Measurements from ENCODE around the gene LILRA6.
"Not testable (repeated sequence)": the region's sequence is repeated elsewhere in the genome, so short reads cannot be mapped to it uniquely, and the experiment has no call there.

Gene LILRA6

DNA sequence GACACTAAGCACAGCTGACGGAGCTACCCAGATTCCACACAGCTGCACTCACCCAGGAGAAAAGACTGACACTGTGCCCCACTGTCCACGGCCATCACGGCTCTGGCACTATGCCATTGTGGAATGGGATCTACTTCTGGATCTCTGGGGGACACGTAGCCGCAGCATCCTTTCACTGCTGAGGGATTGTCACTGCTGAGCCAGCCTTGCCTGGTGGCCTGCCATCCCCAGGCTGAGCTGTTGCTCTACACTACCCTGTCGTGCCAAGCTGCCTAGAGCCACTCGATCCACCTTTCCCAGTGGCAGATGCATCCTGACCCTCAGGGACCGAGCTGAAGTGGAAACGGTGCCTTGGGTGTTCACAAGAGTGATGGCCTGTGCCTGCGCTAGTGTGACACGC, 19.5 kb upstream of the LILRA6 start:
- DNase-seq, result no peak

GRCh38 chr19:54257116-54257480, 14.5 kb upstream of the LILRA6 start, which contains the start of gene LILRB5:
Gene LILRB5 (minus strand): TSS chr19:54257273. CDS start chr19:54257193, 80 bp downstream.
- no peak for DNase-seq

- DNase-seq, result no peak
Observed at GRCh38 chr19:54256250-54257115, 13.9 kb upstream of the LILRA6 start.

DNA sequence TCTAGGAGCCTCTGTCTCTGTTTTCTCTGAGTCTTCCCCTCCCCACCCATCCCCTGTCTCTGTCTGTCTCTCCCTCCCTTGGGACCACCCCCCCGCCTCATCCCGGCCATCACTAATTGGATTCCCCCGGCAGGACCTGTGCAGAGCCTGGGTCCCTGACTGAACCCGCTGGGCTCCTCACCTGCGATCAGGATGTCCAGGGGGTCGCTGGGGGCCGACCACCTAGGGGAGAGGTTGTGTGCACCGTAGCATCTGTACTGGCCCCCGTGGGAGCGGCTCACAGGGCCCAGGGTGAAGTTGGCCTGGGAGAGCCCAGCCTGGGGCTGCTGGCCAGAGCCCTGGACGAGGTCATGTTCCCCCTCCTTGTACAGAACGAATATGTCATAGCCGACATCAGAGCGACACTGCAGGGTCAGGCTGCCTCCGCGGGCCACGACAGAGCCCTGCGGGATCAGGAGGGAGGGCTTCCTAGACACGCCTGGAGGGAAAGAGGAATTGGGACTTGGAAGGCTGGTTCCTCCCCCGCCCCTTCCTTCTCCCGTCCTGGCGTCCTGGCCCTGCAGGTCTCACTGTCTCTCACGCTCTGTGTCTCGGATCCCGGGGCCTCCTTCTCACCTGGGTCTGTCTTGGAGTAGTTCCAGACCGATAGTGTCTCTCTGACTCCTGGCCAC, 12.7 kb upstream of the LILRA6 start:
- no peak for DNase-seq

- no peak for DNase-seq
Observed at GRCh38 chr19:54254195-54254906, 11.8 kb upstream of the LILRA6 start.

DNA sequence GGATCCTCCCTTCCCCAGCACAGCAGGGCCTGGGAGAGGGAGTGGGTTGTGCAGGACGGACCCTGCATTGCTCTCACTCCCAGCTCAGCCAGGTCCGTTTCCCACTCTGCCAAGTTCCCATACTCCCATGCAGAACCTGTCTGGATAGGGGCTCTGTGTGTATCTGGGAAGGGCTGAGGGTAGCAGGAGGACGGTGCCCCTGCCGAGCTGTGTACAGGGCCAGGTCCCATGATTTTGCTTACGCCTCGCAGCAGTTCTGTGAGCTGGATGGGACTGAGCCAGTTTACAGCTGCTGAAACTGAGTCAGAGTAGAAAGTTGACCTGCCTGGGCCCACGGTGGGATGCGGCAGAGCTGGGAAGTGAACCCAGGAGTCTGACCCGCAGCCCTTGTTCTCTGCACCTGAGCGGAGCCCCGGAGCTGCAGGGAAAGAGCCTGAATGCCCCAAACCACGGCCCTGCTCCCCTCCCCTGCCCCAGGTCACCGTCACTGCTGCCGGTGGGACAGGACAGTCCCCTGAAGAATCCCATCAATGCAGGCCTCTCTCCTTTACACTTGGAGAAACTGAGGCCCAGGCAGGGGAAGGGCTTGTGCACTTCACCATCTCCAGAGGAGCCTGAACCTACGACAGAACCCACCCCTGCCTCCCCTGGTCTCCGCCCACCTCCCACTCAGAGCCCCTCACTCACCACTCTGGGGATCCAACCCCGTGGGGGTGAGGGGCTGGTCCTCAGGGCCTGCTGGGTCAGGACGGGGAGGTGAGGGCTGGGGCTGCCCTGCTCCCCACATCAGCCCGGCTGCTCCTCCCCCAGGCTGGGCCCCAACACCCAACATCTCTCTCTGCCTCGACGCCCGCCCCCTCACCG, 11.0 kb upstream of the LILRA6 start:
- no peak for DNase-seq

DNA sequence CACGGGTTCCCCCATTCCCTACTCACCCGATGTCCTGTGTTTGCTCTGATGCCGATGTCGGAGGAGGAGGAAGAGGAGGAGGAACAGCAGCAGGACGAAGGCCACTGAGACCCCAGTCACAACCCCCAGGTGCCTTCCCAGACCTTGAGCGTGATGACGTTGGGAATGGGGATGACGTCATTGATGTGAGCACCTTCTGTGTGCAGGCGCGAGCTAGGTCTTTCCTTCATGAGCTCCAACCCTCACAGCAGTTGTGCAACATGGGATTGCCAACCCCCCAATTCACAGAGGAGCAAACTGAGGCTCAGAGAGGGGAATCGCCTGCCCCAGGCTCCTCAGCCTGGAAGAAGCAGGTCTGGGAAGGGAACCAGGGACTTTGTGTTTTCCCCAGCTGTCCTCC, 10.3 kb upstream of the LILRA6 start:
- DNase-seq, result no peak

DNA sequence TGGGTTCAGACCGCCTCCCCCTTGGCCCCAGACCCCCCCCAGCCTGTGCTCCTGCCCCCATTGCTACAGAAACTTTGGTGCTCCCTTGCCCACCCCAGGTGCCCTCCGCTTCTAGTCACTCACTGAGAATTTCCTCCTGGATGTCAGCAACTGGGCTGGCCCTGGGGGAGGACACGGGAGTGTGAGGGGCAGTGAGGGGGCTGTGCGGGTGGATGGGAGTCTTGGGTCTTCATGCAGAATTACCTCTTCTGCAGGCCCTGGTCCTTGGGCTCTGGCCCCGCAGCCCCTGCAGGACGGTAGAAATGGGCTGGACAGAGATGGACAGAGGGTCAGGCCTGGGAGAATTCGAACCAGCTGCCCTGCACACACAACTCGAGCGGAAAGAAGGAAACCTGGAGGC, 9.7 kb upstream of the LILRA6 start:
- DNase-seq, result no peak

- peak in 1 of 2 donors; percentile 15 for DNase-seq
Observed at GRCh38 chr19:54248016-54248601, 5.5 kb upstream of the LILRA6 start.

- DNase-seq, result no peak
Observed at GRCh38 chr19:54247106-54247930, 4.7 kb upstream of the LILRA6 start.

DNA sequence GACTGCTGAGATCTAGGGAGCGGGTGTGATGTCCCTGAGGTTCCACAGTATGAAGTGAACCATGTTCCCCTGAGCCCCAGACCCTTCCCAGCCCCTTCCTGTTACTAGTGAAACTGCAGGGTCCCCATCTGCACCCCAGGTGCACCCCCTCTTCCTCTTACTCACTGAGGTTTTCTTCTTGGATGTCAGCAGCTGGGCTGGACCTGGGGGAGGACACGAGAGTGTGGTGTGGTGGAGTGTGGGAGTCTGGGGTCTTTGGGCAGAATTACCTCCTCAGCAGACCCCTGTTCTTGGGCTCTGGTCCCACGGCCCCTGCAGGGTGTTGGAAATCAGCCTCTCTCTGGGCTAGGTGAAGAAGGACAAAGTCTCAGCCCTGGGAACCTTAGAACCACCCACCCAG, 3.3 kb upstream of the LILRA6 start:
- no peak for DNase-seq

GRCh38 chr19:54243809-54244208, 1.2 kb upstream of the LILRA6 start:
- not testable (repeated sequence) for DNase-seq

GRCh38 chr19:54242234-54242633, 356 bp downstream of the LILRA6 start:
- DNase-seq, result not testable (repeated sequence)

DNA sequence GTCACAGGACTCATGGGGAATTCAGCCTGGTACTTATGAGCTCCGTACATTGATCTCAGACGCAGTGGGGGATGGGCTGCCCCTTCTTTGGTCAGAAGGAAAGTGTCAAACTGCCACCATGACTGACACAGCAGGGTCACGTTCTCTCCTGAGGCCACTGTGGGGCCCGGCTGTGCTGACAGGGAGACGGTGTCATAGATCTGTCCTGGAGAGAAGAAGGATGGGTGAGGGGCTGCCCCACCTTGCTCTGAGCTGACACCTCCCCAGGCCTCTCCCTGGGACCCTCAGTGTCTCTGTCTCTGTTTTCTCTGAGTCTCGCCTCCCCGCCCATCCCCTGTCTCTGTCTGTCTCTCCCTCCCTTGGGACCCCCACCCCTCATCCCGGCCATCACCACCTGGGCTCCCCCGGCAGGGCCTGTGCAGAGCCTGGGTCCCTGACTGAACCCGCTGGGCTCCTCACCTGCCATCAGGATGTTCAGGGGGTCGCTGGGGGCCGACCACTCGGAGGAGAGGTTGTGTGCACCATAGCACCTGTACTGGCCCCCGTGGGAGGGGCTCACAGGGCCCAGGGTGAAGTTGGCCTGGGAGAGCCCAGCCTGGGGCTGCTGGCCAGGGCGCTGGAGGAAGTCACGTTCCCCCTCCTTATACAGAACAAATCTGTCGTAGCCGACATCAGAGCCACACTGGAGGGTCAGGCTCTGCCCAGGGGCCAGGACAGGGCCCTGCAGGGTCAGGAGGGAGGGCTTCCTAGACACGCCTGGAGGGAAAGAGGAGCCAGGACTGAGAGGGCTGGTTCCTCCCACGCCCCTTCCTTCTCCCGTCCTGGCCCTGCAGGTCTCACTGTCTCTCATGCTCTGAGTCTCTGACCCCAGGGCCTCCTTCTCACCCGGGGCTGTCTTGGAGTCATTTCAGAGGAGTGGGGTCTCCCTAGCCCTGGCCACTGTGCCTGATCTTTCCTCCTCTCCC, 1.9 kb downstream of the LILRA6 start:
- not testable (repeated sequence) for DNase-seq

DNA sequence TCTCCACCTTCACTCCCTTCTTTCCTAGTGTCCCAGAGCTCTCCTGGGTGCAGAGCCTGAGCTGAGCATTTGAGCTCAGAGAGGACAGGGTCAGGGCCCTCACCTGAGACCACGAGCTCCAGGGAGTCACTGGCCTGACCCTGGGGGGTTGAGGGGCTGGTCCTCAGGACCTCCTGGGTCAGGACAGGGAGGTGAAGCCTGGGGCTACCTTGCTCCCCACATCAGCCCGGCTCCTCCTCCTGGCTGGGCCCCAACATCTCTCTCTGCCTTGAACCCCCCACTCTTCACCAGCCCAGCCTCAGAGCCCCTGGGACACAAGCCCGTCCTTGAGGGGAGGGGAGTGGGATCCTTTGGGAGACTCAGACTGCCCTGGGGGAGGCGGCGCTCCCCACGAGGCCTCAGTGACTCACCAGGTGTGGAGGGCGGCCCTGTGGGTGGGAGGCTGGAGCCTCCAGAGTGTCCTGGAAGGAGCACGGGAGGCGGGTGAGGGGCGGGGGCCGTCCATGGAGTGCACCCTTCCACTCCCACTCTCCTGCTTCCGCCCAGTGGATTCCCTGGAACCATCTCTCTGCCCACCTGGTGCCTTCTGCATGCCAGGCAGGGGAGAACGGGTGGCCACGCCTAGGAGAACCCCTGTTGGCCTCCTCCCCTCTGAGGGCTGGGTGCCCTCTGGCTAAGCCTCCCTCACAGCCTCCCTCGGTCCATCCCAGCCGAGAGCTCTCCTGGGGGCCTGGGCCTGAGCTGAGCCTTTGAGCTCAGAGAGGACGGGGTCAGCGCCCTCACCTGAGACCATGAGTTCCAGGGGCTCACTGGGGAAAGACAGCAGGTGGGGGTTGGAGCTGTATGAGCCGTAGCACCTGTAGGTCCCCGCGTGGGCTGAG, 2.9 kb downstream of the LILRA6 start:
- not testable (repeated sequence) for DNase-seq

GRCh38 chr19:54233941-54234340, 8.6 kb downstream of the LILRA6 start:
- no peak for DNase-seq

DNA sequence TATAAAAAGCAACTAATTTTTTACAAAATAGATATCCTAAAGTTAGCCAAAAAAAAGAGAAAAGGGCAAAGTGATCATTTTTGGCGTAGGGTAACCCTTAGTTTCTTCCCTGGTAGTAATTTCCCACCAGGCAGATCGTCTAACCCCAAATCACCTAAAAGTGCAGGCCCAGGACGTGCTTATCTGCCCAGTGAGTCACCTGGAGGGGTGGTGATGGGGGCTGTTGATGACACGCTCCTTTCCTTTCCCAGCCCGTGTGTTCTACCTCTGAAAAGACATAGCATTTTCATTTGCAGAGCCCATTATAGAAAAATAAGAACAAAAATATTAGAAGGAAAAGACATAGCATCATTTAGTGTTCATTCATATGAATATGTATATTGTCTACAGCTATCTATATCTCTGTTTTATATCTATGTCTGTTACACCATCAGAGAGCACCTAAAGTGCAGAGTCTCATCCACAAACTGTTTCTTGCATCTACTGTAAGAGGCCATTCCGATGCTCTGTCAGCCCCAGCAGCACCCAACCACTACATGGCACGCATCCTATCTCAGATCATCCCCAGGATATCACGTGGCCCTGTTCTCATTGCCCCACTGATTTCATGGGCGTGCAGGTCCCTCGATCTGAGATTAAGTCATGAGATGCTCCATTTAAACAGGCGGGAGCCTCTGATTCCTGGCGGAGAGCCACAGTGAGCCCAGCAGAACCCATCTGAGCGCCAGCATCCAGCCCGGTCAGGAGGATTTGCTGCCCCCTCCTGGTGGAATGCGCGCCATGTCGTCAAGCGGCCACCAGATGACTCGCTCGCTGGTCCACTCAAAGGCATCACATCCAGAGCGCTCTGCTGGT, 11.3 kb downstream of the LILRA6 start:
- peak; percentile 54 to 84 for DNase-seq

- DNase-seq, result no peak
Observed at GRCh38 chr19:54230031-54230430, 12.6 kb downstream of the LILRA6 start.
